GM12865 (cell line): Measurements from ENCODE around the gene GAPVD1.

ENCODE experiments used
- DNase-seq: peaks from one replicate; pipeline ENCODE4 v3.0.0; 2010; ENCODE audit warnings: low read depth
- H3K4me3 ChIP-seq: 2 replicates; pipeline ENCODE4 v1.5.1; 2011; ENCODE audit warnings: mild to moderate bottlenecking, low read depth, low read length, control low read depth
- TF ChIP-seq, protein P1 (sequence below): IDR thresholded peaks from 2 replicates; pipeline ENCODE4 v1.5.1; 2011; ENCODE audit warnings: low read length, control low read depth, low read depth, inconsistent platforms; ENCODE audit not compliant: insufficient read depth; ENCODE audit errors: missing control alignments

The GAPVD1 gene

GRCh38 chr9:125359011-125359410 is 97.4 kb downstream of the GAPVD1 start:
- no peak overlapping the region for H3K4me3 ChIP-seq
- TF ChIP-seq, protein P1, sequence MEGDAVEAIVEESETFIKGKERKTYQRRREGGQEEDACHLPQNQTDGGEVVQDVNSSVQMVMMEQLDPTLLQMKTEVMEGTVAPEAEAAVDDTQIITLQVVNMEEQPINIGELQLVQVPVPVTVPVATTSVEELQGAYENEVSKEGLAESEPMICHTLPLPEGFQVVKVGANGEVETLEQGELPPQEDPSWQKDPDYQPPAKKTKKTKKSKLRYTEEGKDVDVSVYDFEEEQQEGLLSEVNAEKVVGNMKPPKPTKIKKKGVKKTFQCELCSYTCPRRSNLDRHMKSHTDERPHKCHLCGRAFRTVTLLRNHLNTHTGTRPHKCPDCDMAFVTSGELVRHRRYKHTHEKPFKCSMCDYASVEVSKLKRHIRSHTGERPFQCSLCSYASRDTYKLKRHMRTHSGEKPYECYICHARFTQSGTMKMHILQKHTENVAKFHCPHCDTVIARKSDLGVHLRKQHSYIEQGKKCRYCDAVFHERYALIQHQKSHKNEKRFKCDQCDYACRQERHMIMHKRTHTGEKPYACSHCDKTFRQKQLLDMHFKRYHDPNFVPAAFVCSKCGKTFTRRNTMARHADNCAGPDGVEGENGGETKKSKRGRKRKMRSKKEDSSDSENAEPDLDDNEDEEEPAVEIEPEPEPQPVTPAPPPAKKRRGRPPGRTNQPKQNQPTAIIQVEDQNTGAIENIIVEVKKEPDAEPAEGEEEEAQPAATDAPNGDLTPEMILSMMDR, result no peak
- no peak for DNase-seq

GRCh38 chr9:125360601-125361000 is 99.0 kb downstream of the GAPVD1 start:
- no peak overlapping the region for H3K4me3 ChIP-seq
- TF ChIP-seq, protein P1, result no peak
- DNase-seq, result peak; percentile 16

DNA sequence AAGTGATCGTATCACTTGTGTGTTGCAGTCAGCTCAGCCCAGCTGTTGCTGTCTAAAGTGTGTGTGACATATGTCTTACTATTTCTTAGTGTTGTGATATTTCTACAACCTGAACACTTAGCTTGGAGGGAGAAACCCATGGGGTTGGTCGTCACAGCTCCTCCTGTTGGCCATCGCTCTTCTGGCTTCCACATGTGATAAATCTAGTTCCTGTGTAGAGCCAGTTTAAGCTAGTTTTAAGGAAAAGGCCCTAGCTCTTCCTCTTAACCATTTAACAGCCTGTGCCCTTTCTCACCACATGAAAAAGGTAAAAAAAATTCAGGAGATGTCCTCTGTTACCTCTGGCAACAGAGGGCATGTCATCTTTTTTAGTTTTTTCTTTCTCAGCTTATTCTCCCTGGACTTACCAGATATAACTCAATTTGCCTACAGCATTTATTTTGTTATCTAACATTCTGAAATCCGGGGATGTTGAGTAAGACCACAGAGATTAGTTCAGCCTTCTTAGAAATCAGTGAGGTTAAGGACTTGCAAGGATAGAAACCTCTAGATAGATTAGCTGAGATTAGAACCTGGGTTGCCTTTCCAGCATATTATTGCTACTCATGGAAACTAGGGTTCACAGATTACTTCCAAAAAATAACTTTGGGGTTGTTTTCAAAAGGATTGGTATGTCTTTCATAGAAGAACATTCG is 100.4 kb downstream of the GAPVD1 start:
- no peak overlapping the region for H3K4me3 ChIP-seq
- peak; percentile 31 for DNase-seq
- TF ChIP-seq, protein P1, result peak; percentile 6

GRCh38 chr9:125366676-125367075 is 105.0 kb downstream of the GAPVD1 start:
- no peak for DNase-seq
- no peak overlapping the region for H3K4me3 ChIP-seq
- TF ChIP-seq, protein P1, result no peak

DNA sequence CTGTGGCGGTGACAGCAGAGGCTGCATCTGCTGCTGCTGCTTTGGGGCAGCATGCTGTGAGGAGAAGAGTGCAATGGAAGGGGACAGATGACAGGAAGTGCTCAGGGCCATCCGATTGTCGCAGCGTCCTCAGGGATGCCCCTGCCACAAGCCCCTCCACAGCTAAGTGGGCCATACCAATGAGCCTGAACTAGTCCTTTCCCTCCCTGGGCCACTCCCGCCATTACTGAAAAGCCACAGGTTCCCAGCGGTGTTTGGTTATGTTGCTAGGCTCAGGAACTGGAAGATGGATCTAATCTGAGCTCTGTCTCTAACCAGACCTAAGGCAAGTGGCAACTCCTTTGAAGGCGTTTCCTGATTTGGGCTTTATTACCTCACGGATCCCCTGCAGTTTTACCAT is 109.2 kb downstream of the GAPVD1 start:
- TF ChIP-seq, protein P1, result no peak
- no peak overlapping the region for H3K4me3 ChIP-seq
- no peak for DNase-seq

DNA sequence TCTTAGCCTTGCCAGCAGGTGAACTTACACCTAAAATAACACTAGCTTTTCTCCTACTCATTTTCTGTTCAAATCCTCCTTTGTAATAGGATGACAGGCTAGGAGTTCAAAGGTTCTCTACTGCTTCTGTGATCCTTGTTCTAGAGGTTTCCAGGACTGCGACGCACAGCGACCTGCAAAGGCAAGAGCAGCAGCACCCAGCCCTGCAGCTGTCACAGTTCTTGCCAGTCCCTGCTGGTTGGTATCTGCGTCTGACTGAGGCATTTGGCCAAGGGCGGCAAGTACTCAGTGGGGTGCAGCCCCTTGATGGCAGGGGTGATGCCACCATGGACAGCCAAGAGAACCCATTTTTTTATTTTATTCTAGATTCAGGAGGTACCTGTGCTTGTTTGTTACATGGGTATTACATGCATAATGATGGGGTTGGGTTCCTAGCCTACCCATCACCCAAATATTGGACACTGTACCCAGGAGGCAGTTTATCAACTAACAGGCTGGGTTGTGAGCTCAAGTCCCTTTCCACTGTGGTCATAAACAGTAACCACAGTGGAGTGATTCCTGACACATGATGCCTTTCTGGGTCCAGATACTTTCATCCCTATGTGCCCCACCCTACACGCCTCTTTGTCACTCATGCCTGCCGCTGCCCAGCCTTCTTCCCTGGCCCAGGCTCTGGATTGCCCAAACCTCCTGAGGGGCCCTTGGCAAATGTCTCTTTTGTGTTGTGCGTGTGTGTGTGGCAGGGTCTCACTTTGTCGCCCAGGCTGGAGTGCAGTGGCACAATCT is 111.0 kb downstream of the GAPVD1 start:
- TF ChIP-seq, protein P1, result no peak
- H3K4me3 ChIP-seq, result no peak overlapping the region
- no peak for DNase-seq
